CD4-positive, alpha-beta T cell (primary cell): Measurements from ENCODE around the gene PPT1. TPM values are rescaled to one million over a fixed set of nuclear protein-coding genes. Genes with fewer than 3 reads are reported as not detected.

ENCODE experiments used
- ATAC-seq: fragments of 200-7000 bp; cut with Tn5 transposase; one replicate; pipeline ENCODE4 v1.10.0; 2022; ENCODE audit warnings: mild to moderate bottlenecking; ENCODE audit not compliant: poor library complexity
- CTCF ChIA-PET: fragments of 350-600 bp; sonication (Branson Sonifier 250); formaldehyde crosslinking; loops from one replicate; lab custom pipeline; 2021; ENCODE audit warnings: antibody characterized with exemption, inconsistent platforms; lab: Charles Lee
- POLR2A ChIA-PET: fragments of 350-600 bp; sonication (Branson Sonifier 250); formaldehyde crosslinking; loops from one replicate; lab custom pipeline; 2021; ENCODE audit warnings: antibody characterized with exemption, inconsistent platforms; lab: Charles Lee
- DNase-seq, 14 experiments: peaks; one replicate each; pipeline ENCODE4 v3.0.0-alpha.2; 2013 to 2020; ENCODE audit warnings: mixed read lengths in 2 of 14
- H3K27ac ChIP-seq, 2 donors: one replicate each; pipeline versions ENCODE4 v1.5.1 to v1.7.0; 2013; ENCODE audit warnings: low read length in 2 of 2, low read depth in 1 of 2, mild to moderate bottlenecking in 1 of 2
- H3K27me3 ChIP-seq, 2 experiments: 1 replicate in 1 of 2; 2 replicates in 1 of 2; pipeline versions ENCODE4 v1.6.1 to v1.7.0; 2013; ENCODE audit warnings: low read length in 2 of 2, control low read depth in 1 of 2, mild to moderate bottlenecking in 1 of 2, moderate library complexity in 1 of 2; ENCODE audit not compliant: insufficient read depth in 2 of 2, control insufficient read depth in 1 of 2
- H3K36me3 ChIP-seq: one replicate; pipeline ENCODE4 v1.6.1; 2013; ENCODE audit warnings: low read length, control low read depth; ENCODE audit not compliant: insufficient read depth
- H3K4me1 ChIP-seq: one replicate; pipeline ENCODE4 v1.6.1; 2013; ENCODE audit warnings: low read length, control low read depth; ENCODE audit not compliant: insufficient read depth
- H3K4me3 ChIP-seq: one replicate; pipeline ENCODE4 v1.5.1; 2013; ENCODE audit warnings: mild to moderate bottlenecking, low read length, moderate library complexity
- H3K9me3 ChIP-seq, 2 experiments: 1 replicate in 1 of 2; 2 replicates in 1 of 2; pipeline versions ENCODE4 v1.6.1 to v1.7.0; 2013; ENCODE audit warnings: low read length in 2 of 2, mild to moderate bottlenecking in 2 of 2, control low read depth in 1 of 2, moderate library complexity in 1 of 2; ENCODE audit not compliant: control insufficient read depth in 1 of 2, insufficient read depth in 1 of 2
- H3K27ac Mint-ChIP-seq: one replicate; pipeline ENCODE4 v1.8.0; 2020; ENCODE audit warnings: mixed read lengths
- H3K27me3 Mint-ChIP-seq: one replicate; pipeline ENCODE4 v1.8.0; 2021; ENCODE audit warnings: mixed read lengths
- H3K36me3 Mint-ChIP-seq: one replicate; pipeline ENCODE4 v1.8.0; 2021; ENCODE audit warnings: low read depth, mixed read lengths
- H3K4me1 Mint-ChIP-seq: one replicate; pipeline ENCODE4 v1.8.0; 2021; ENCODE audit warnings: low read depth, mixed read lengths
- H3K4me3 Mint-ChIP-seq: one replicate; pipeline ENCODE4 v1.8.0; 2020; ENCODE audit warnings: mild to moderate bottlenecking, mixed read lengths
- H3K9me3 Mint-ChIP-seq: one replicate; pipeline ENCODE4 v1.8.0; 2020; ENCODE audit warnings: mixed read lengths
- CTCF ChIP-seq: fragments of 200-600 bp; IDR thresholded peaks from one replicate; pipeline ENCODE4 v1.8.0; 2022; ENCODE audit warnings: antibody characterized with exemption, mild to moderate bottlenecking
- intact Hi-C, 2 experiments: fragments of 100-400 bp; cut with DNase I in 1 of 2; cut with micrococcal nuclease in 1 of 2; formaldehyde crosslinking; loops; one replicate each; pipeline versions ENCODE4 v1.15.1 to v1.9.0; 2023 to 2025; cut with DNase I, micrococcal nuclease
- total RNA-seq, 174 experiments: library from RNA in 2 of 174; stranded (reverse) in 2 of 174; gene quantifications; one replicate each; pipeline ENCODE4 v1.2.3 and lab custom pipeline; 2021 to 2026

PPT1 gene
- total RNA-seq, 2 experiments from 2014 or later = 31.9 to 34.5 TPM

GRCh38 chr1:40102896-40103295 is 5.8 kb upstream of the PPT1 start:
- Mint-ChIP-seq H3K4me1 (no peaks in the 10 kb centered on the region), H3K27me3 (peaks cover 8% of the 10 kb centered on the region), H3K36me3 (no peaks in the 10 kb centered on the region), H3K4me3 (no peak overlapping the region), H3K27ac (no peak overlapping the region), H3K9me3 (peaks cover 2% of the 10 kb centered on the region)
- ChIA-PET CTCF (no interaction called here), POLR2A (interaction anchor here (0.6 kb wide), 2 partner anchors 51 to 184 kb away, joined by 3 read pairs; no protein-coding TSS in a partner anchor)
- no peak for TF ChIP-seq CTCF
- no peaks in the 10 kb centered on the region for H3K36me3 ChIP-seq
- ATAC-seq (no peak), DNase-seq (no peak)
- no peaks in the 10 kb centered on the region for H3K4me1 ChIP-seq
- peaks cover 4 to 7% of the 10 kb centered on the region in 2 experiments for H3K9me3 ChIP-seq
- intact Hi-C loops = no loop called here
- no peak overlapping the region for H3K4me3 ChIP-seq
- no peaks in the 10 kb centered on the region for H3K27me3 ChIP-seq
- H3K27ac ChIP-seq = no peak overlapping the region

GRCh38 chr1:40102038-40102437 is 5.0 kb upstream of the PPT1 start:
- Histone ChIP-seq H3K27ac (no peak overlapping the region), H3K4me3 (no peak overlapping the region), H3K9me3 (peaks cover 4 to 7% of the 10 kb centered on the region in 2 experiments), H3K4me1 (peaks cover 8% of the 10 kb centered on the region), H3K27me3 (no peaks in the 10 kb centered on the region), H3K36me3 (no peaks in the 10 kb centered on the region)
- DNase-seq = no peak
- ChIA-PET CTCF (no interaction called here), POLR2A (interaction anchor here (0.6 kb wide), 1 partner anchor 51 kb away, joined by 3 read pairs; no protein-coding TSS in a partner anchor)
- Mint-ChIP-seq H3K27ac (no peak overlapping the region), H3K9me3 (peaks cover 2% of the 10 kb centered on the region), H3K27me3 (peaks cover 11% of the 10 kb centered on the region), H3K4me3 (no peak overlapping the region), H3K36me3 (peaks cover under 1% of the 10 kb centered on the region), H3K4me1 (peaks cover 7% of the 10 kb centered on the region)
- ATAC-seq = no peak
- intact Hi-C loops = no loop called here
- no peak for TF ChIP-seq CTCF

GRCh38 chr1:40096646-40096976 is 441 bp downstream of the PPT1 start:
- Histone ChIP-seq H3K9me3 (no peaks in the 10 kb centered on the region), H3K36me3 (peaks cover 4% of the 10 kb centered on the region), H3K27ac (peak overlapping the region in 1 of 2 donors; percentile 44), H3K4me1 (peaks cover 17% of the 10 kb centered on the region), H3K27me3 (no peaks in the 10 kb centered on the region), H3K4me3 (peak overlapping the region; percentile 82)
- CTCF ChIA-PET = interaction anchor here (1.2 to 2.1 kb wide), 3 partner anchors 10 to 242 kb away, joined by 3 to 8 read pairs (median 3); no protein-coding TSS in a partner anchor
- intact Hi-C loops = no loop called here
- peak in 1 of 14 experiments; percentile 18 for DNase-seq
- H3K36me3 Mint-ChIP-seq = peaks cover 37% of the 10 kb centered on the region
- peak overlapping the region; percentile 96 for H3K27ac Mint-ChIP-seq
- no peaks in the 10 kb centered on the region for H3K9me3 Mint-ChIP-seq
- H3K4me3 Mint-ChIP-seq = peak overlapping the region; percentile 96
- no peak for TF ChIP-seq CTCF
- H3K27me3 Mint-ChIP-seq = peaks cover 5% of the 10 kb centered on the region
- peaks cover 39% of the 10 kb centered on the region for H3K4me1 Mint-ChIP-seq
- peak; percentile 32 for ATAC-seq
- POLR2A ChIA-PET = interaction anchor here (1.0 kb wide), 1 partner anchor 65 kb away, joined by 3 read pairs; the partner anchor contains the start of gene RLF
